KBM-7 (cell line): Measurements from ENCODE around the gene GPC5.

ENCODE experiments used
- DNase-seq: peaks from one replicate; pipeline ENCODE4 v3.0.0-alpha.2; 2015
- in situ Hi-C: fragments of 300-500 bp; cut with MboI; formaldehyde crosslinking; loops from 2 replicates; pipeline ENCODE4 v1.14.3; 2020; ENCODE audit warnings: low sequenced_read_pairs, low pct_unique_long_range_greater_than_20kb, mixed read lengths

The GPC5 gene

DNA sequence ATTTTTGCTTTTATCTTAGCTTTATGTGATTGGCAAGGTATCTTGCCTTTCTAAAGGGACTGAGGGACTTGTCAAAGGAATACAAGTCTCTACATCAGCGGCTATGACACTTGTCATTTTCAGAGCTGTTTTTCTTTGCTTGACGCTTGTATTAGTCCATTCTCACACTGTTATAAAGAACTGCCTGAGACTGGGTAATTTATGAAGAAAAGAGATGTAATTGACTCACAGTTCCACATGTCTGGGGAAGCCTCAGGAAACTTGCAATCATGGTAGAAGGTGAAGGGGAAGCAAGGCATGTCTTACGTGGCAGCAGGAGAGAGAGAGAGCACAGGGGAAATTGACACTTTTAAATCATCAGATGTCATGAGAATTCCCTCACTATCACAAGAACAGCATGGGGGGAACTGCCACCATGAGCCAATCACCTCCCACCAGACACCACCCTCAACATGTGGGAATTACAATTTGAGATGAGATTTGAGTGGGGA lies 128.2 kb downstream of the GPC5 start:
- in situ Hi-C loops, result no loop called here
- DNase-seq, result no peak

DNA sequence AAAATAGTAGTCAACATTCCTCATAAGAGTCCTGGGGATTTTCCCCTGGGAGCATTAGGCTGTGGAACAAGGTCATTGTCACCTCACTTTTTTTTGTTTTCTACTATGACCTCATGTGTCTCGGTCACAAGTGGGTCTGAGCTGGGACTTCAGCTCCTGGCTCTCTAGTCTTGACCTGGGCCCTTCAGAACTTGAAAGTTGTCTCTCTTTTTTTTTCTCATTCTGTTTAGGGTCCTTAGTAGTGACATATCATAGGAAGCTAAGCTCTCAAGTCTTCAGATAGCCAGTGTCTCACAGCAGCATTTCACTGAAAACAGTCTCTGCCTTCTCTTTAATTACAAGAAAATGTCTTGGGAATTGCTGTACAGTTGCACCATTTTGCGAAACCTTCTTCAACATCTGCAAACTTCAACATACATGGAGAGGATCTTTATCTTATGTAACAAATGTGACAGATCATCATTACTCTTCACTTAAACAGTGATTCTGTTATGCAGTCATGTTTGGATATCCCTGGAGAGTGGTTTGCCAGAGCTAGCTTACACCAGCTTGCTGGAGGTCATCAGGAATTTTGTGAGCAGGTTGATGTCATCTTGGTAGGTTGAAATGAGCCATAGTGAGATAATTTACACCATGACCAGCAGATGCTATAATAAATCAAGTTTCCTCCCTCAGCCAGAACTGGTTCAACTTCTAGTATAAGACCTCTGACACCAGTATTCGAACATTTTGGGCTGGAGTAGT lies 131.5 kb downstream of the GPC5 start:
- no peak for DNase-seq
- in situ Hi-C loops, result no loop called here

DNA sequence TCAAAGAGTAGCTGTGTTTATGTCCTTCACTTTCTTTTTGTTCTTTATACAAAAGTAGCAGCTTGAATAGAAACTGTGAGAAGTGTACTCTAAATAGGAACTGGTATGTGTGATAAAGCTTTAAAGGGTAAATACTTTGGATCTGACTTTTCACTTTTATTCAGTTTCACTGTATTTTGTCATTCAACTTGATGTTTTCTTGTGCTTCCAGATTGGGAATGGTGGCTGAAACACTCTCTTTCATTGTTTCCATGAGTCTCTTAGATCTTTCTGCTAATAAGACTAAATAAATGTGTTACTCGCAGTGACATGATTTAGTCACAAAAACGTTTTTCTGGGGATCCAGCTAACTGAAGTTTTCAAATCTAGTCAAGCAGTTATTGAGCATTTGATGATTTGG lies 133.2 kb downstream of the GPC5 start:
- DNase-seq, result no peak
- in situ Hi-C loops, result no loop called here

DNA sequence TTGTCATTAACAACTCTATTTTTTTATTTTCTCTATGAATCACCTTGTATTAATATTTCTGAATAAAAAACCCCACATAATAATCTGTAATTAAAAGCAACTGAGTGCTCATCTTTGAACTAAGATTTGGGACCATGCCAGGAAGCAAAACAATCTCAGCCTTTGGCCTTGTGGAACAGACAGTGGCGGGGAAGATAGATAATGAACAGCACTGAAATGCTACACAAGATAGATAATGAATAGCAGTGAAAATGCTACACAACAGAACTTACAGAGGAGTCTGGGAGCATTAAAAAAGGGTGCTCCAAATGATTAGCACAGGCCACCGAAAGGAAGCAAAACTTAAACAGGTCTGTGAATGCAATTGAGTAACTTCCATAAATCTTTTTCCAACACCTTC lies 134.9 kb downstream of the GPC5 start:
- in situ Hi-C loops, result no loop called here
- DNase-seq, result no peak

DNA sequence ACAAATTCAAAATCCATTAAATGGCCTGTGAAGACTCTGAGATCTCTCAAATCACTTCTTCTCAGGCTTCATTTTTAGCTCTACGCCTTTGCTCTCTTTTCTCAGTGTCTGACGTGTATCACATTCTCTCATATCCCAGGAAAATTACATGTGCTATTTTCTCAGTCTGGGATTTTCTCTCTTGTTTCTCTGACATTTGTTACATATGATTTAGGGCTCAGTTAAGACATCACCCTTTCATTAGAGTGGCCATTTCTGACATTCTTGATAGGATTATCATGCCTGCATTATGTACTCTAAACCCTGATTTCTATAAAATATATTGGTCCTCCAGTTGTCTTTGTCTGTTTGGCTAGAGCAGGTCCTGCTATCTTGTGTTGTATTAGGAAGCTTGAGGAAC lies 136.6 kb downstream of the GPC5 start:
- in situ Hi-C loops, result no loop called here
- DNase-seq, result no peak

DNA sequence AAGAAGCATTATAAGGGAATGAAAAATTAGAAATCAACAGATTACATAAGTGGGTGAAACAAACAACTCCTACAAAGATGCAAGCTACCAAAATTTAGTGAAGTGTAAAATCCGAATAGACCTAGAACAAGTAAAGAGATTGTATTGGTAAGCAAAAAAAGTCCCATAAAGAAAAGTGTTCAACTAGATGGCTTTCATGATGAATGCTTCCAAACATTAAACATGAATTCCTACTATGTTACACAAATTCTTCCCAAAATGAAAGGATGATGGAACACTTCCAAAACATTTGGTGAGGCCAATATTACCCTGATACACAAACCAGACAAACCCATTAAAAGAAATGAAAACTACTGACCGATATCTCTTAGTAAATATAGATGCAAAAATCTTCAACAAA lies 139.0 kb downstream of the GPC5 start:
- in situ Hi-C loops, result no loop called here
- no peak for DNase-seq

DNA sequence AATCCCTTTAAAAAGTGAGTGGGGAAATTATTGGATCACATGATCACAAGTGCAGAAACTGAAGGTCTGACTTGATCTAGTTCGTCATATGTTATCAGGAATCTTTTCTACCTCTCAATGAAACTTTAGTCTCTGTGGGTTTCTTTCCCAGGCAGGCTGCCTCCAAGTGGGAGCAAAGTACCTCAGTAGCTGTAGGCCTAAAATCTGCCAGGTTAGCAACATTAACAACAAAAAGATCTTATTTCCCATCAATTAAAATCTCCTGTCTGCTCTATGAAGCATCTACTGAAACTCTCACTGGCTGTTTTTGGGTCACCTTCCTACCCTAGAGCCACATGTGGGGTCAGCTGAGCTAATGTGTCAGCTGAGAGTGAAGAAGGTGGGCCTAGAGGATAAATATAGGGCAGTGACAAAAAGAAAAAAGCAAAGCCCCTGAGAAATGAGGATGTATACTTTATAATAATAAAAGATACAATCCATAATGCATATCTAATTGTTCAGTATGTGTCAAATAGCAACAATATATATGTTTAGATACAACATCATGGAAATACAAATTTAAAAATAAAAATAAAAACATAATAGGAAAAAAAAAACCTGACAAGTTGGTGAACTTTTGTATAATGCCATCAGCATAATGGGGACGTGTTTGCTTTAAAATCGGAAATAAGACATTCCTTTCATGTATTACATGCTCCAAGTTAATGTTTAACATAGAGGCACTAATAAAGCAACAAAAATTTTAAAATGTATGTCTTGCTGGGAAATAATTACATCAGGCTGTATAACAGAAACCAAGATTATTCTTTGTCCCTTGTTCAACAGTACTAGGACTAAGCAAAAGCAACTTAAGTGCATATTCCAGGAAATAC lies 141.1 kb downstream of the GPC5 start:
- DNase-seq, result no peak

DNA sequence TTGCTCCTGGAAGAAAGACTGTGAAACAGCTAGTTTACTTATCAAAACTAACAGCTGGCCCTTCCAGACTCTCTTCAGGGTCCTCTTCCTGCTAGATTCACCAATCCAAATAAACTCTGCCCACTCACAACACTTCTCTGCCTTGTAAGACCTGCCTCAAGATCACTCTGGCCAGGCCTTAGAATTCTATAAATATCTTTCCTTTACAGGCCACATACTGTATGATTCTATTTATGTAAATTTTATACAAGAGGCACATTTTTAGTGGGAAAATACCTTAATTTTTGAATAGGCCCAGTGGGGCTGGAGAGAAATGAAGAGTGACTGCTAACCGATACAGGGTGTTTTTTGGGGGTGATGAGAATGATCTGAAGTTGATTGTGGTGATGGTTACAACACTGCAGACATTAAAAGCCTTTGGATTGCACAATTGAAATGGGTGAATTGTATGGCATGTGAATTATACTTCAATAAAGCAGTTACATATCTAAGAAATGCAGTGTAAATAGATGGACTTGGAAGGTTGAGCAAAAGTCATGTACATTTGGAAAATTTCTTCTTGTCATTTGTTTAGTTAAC lies 141.8 kb downstream of the GPC5 start:
- in situ Hi-C loops, result no loop called here
- DNase-seq, result no peak

More for the DNA sequence above, 141.1 kb downstream of the GPC5 start:
- in situ Hi-C loops, result no loop called here

DNA sequence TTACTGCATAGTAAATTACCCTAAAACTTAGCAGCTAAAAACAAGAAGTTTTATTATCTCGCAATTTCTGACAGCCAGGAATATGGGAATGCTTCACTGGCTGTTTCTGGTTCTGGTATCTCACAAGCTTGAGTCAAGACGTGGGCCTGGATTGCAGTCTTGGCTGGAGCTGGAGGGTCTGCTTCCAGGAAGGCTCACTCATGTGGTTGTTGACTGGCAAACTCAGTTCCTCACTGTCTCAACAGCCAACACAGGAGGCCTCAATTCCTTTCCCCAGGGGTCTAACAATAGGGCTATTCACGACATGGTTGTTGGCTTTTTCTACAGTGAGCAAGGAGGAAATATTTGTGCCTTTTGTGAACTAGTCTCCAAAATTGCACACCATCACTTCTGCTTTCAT lies 146.3 kb downstream of the GPC5 start:
- in situ Hi-C loops, result no loop called here
- no peak for DNase-seq

DNA sequence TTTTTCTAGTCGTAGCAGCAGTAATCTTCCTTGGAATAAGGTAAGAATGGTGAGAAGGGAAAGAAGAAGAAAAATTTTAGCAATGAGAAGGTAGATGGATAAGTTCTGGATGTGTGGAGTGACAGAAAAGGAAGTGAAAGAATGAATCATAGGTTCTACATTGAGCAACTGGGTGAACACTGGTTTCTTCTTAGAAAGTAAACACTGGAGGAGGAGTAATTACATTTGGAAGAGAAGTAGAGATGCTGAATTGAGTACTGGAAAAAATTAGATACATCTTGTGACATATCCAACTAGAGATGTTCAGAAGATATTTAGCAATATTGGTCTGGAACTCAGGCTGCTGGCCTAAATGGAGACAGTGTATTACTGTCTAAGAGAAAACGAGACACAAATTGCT lies 148.5 kb downstream of the GPC5 start:
- in situ Hi-C loops, result no loop called here

DNA sequence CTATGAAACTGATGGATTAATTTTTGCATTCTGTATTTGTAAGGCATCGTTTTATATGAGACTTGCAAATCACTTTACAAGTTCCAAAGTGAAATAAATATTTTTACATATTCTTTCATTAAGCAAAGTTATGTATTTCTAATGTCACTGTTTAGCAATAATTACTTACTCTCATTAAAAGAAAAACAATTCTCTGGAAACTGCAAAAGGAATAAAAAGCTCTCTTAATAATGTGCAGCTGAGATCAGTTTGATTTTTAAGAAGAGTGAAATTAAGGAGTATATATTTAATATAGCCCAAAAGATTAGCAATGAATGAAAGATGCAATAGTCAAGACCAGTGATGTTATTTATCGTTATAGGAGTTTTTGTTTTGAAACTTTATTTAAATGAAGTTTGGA lies 155.2 kb downstream of the GPC5 start:
- in situ Hi-C loops, result no loop called here
- no peak for DNase-seq

More for the DNA sequence above, 148.5 kb downstream of the GPC5 start:
- no peak for DNase-seq

DNA sequence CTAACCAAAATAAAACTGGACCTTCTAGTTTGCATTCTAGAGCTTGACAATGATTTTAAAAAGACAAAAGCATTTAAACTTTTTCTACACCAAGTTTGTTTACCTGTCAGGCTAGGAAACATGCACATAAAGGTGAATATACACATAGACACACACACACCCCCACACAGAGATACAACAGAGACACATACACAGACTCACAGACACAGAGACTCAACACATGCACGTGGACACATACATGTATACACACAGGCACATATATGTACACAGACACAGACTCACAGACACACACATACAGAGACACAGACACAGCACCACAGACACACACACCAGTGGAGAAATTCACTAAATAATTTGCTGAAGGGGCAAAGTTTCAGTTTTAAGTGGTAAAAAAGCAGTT lies 155.7 kb downstream of the GPC5 start:
- in situ Hi-C loops, result no loop called here
- no peak for DNase-seq

DNA sequence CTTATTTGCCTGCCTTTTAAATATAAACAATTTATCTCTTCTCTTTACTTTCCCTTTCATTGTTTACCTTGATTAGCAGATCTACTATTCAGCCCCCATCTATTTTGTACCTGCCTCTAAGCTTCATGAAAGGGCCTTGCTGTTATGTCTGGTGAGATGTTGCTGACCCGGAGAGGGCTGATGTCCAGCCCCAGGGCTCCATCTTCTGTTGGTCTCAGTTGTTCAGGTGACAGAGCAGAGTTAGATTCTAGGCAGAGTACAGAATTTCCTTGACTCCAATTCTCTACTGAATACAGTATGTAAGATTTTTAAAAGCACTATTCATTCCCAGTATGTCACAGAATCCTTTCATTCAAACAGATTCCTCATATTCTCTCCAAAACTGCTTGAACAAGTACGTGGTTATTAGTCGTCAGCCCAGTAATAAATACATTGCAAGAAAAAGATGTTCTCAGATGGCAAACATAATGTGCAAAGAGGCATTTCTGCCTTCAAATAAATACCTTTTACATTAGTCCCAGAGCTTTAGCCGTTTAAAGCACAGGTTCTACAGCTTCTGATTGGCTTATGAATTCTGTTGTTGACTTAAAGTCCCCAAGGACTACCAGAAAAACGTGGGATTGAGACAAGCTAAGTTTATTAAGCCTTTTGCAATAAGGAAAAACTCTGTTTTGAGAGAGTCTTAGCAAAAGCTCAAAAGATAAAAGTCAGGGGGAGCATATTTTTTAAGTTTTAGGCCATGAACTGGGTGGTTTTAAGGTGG lies 159.1 kb downstream of the GPC5 start:
- in situ Hi-C loops, result no loop called here
- no peak for DNase-seq

DNA sequence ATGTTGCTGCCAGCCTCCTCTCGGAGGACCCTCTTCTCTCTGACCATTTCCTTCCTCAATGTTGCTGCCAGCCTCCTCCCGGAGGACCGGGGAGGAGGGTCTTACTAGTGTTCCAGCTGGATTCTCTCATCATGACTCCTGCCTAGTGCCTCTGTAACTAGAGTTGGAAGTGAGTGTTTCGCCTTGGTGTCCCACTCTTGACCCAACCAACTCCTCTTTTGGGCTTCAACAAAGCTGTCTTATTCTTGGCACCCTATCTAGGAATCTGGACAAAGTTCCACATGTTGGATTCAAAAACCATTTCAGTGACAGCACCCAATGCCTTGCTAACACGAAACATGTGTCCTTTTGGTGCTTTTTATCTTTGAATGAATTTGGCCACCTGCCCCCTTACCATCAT lies 165.4 kb downstream of the GPC5 start:
- in situ Hi-C loops, result no loop called here
- no peak for DNase-seq

DNA sequence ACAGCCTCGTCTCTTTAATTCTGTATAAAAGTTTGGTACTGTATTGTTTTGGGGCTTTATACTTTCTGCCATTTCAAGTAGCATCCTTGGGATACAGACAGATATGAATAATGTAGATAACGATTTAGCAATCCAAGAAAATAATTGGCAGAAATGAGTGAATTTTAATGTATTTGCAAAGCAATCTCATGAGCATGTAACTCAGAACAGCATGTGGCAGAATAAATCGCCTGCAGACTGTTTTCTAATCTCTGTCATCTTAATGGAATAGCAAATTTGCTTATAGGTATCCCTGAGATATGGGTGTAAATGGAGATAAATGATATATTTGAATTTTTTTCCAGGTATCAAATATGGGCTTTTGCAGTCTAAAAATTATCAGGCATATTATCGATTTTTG lies 166.0 kb downstream of the GPC5 start:
- in situ Hi-C loops, result no loop called here
- DNase-seq, result no peak

DNA sequence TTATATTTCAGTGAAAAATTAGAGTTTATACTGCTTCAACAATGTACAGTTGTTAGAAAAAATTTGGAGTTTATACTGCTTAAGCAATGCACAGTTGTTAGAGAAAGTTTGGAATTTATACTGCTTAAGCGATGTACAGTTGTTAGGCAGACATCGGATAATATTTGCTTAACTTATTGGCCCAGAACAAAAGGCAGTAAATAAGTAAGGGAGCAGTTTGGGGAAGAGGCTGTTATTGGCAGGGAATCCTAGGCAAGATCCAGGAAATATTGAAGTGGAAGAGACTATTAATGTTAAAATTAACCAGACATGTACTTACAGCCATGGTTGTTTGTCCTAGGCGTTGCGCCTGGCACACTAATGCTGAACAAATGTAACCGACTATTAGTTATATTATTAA lies 166.9 kb downstream of the GPC5 start:
- in situ Hi-C loops, result no loop called here

DNA sequence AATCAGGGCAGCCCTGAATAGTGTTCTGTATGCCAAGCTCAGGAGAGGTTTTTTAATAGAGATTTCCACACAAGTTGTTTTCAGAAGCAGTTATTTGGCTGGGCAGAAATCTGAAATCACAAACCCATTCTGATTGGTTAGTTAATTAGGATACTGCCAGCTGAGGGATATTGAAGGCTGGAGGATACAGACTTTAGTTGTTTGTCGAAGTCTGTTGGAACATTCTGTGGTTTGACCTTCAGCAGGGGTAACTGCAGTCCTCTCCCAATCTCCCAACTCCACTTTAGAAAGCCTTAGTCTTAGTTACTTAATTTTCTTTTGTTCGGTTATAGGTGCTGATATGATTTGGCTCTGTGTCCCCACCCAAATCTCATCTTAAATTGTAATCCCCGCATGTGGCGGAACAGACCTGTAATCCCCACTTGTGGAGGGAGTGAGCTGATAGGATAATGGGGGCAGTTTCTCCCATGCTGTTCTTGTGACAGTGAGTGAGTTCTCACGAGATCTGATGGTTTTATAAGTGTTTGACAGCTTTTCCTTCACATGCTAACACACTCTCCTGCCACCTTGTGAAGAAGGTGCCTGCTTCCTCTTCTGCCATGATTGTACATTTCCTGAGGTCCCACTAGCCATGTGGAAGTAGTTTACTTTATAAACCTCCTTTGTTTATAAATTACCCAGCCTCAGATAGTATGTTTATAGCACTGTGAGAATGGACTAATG lies 169.2 kb downstream of the GPC5 start:
- in situ Hi-C loops, result no loop called here
- DNase-seq, result no peak

More for the DNA sequence above, 166.9 kb downstream of the GPC5 start:
- DNase-seq, result no peak

DNA sequence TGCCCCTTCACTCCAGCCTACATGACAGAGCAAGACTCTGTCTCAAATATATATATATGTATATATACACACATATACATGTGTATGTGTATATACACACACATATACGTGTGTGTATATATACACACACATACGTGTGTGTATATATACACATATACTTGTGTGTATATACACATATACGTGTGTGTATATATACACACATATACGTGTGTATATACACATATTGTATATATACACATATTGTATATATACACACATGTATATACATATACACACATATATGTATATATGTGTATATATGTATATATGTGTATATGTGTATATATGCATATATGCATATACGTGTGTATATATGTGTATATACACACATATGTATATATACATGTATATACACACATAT lies 173.3 kb downstream of the GPC5 start:
- in situ Hi-C loops, result no loop called here
- no peak for DNase-seq

DNA sequence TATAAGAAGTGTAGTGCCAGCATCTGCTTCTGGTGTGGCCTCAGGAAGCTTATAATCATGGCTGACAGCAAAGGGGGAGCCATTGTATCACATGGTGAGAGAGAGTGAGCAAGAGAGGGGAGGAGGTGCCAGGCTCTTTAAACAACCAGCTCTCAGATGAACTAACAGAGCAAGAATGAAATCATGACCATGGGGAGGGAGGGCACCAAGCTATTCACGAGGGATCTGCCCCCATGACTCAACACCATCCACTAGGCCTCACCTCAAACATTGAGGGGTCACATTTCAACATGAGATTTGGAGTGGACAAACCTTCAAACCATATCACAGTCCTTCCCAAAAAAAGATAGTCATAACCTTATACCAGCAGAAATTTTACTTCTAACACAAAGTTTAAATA lies 174.0 kb downstream of the GPC5 start:
- no peak for DNase-seq
- in situ Hi-C loops, result no loop called here
